Thyroid gland (tissue), 4 donors: ENCODE data around the gene CHFR. TPM values are rescaled to one million over a fixed set of nuclear protein-coding genes. Genes with fewer than 3 reads are reported as not detected.
"Not testable (repeated sequence)": the region's sequence is repeated elsewhere in the genome, so short reads cannot be mapped to it uniquely, and the experiment has no call there.

Experiments used
- DNase-seq, 2 donors: peaks; one replicate each; pipeline ENCODE4 v3.0.0-alpha.2; 2019
- H3K27ac ChIP-seq, 3 donors: fragments of 200-600 bp; sonication (generic); 1 replicate in 2 of 3; 2 replicates in 1 of 3; pipeline ENCODE4 v1.5.1; 2016 to 2019; ENCODE audit warnings: mild to moderate bottlenecking in 1 of 3, moderate library complexity in 1 of 3
- H3K27me3 ChIP-seq: fragments of 200-600 bp; sonication (generic); one replicate; pipeline ENCODE4 v1.5.1; 2019
- H3K36me3 ChIP-seq, 2 donors: fragments of 200-600 bp; sonication (generic); one replicate each; pipeline ENCODE4 v1.5.1; 2016 to 2019
- H3K4me1 ChIP-seq, 2 donors: fragments of 200-600 bp; sonication (generic); one replicate each; pipeline ENCODE4 v1.5.1; 2017 to 2019
- H3K4me3 ChIP-seq, 3 donors: fragments of 200-600 bp; sonication (generic); replicated peaks in 1 of 3; 1 replicate in 2 of 3; 2 replicates in 1 of 3; pipeline ENCODE4 v1.5.1; 2016; ENCODE audit warnings: mild to moderate bottlenecking in 1 of 3
- H3K9me3 ChIP-seq: fragments of 200-600 bp; sonication (generic); one replicate; pipeline ENCODE4 v1.5.1; 2017
- POLR2A ChIP-seq, 2 donors: fragments of 450-650 bp; IDR thresholded peaks; one replicate each; pipeline ENCODE4 v1.6.1; 2017; ENCODE audit warnings: antibody characterized with exemption in 2 of 2, mild to moderate bottlenecking in 2 of 2, moderate library complexity in 1 of 2
- WGBS, 2 donors: methylation state at CpG; one replicate each; pipeline ENCODE4 v1.1.5; 2017; 5-methylcytosine and 5-hydroxymethylcytosine counted together
- intact Hi-C: fragments of 100-400 bp; cut with DNase I; formaldehyde crosslinking; loops from one replicate; pipeline ENCODE4 v1.15.1; 2023
- total RNA-seq, 4 donors: library from RNA; depleted of rRNA; stranded (reverse); fragments of >200 nt; gene quantifications; one replicate each; pipeline ENCODE4 v1.2.3, GENCODE V29; 2016
- TF ChIP-seq, protein P1 (sequence below), 6 experiments: fragments of 200-600 bp in 3 of 6; fragments of 450-650 bp in 3 of 6; sonication (generic) in 3 of 6; IDR thresholded peaks; one replicate each; pipeline ENCODE4 v1.5.1; 2016 to 2019; ENCODE audit warnings: antibody characterized with exemption in 6 of 6, mild to moderate bottlenecking in 2 of 6, inconsistent platforms in 1 of 6, moderate library complexity in 1 of 6

Gene CHFR
- total RNA-seq, 4 donors from 2014 or later: 21.8 to 40.6 (median 27.7) TPM

DNA sequence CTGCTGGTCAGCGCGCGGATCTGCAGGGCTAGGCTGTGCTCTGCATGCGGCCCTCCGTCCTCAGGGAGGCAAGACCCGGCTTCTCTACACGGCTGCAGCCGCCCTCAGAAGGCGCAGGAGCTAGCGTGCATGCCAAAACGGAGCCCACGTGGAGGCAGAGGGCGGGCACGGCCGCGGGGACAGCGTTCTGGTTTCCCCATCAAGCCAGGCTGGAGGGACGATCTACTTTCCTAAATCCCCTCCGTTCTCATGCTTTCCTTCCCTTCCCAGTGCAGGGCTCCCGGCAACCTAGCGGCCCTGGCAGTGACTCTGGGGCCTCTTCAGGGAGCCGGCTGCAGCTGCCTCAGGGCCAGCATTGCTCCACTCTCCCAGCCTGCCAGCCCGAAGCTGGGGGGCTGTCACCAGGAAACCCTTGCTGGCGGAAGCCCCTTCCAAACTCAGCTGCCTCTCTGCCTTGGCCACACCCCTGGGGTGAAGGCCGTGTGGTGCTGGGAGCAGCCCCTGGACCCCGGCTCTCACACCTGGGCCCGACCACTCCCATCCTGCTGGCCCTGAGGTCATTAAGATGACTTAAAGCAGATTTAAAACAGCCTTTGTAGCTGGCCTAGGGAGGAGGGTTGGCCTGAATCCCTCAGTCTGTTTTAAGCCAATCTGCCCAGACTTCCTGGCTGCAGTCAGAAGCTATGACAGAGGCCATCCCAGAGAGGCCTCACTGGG is 49.6 kb downstream of the CHFR start:
- Histone ChIP-seq H3K27me3 (no peaks in the 10 kb centered on the region), H3K4me3 (no peak overlapping the region), H3K27ac (no peak overlapping the region), H3K4me1 (no peaks in the 10 kb centered on the region), H3K9me3 (no peaks in the 10 kb centered on the region), H3K36me3 (peaks cover 24 to 30% of the 10 kb centered on the region in 2 donors)
- DNase-seq: no peak
- WGBS, 2 donors: 80 to 86% methylated on average over 15 to 22 of the region's 27 CpGs
- intact Hi-C loops: no loop called here
- TF ChIP-seq POLR2A (IDR thresholded peaks at IDR 0.05): no peak
- TF ChIP-seq, protein P1, sequence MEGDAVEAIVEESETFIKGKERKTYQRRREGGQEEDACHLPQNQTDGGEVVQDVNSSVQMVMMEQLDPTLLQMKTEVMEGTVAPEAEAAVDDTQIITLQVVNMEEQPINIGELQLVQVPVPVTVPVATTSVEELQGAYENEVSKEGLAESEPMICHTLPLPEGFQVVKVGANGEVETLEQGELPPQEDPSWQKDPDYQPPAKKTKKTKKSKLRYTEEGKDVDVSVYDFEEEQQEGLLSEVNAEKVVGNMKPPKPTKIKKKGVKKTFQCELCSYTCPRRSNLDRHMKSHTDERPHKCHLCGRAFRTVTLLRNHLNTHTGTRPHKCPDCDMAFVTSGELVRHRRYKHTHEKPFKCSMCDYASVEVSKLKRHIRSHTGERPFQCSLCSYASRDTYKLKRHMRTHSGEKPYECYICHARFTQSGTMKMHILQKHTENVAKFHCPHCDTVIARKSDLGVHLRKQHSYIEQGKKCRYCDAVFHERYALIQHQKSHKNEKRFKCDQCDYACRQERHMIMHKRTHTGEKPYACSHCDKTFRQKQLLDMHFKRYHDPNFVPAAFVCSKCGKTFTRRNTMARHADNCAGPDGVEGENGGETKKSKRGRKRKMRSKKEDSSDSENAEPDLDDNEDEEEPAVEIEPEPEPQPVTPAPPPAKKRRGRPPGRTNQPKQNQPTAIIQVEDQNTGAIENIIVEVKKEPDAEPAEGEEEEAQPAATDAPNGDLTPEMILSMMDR (IDR thresholded peaks at IDR 0.05): no peak

DNA sequence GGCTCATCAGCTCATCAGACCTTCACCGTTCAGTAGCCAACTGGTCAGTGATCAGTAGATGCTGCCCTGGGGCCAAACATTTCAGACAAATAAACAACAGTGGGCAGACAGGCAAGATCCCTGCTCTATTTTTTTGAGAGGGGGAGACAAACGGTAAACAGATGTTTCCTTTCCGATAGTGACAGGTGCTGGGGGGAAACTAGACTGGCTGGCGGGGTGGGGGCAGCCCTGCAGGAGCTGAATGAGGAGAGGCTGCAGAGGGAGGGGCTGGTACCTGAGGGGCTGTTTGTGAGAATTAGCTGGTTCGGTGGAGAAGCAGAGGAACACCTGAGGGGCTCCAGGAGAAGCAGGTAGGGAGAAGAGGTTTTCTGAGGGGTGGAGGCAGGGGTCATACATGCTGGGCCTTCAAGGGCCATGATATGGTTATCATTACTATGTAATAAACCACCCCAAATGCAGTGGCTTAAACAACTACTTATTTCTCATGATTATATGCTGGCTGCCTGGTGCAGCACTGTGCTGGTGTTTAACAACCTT is 50.5 kb downstream of the CHFR start:
- TF ChIP-seq POLR2A (IDR thresholded peaks at IDR 0.05): no peak
- TF ChIP-seq, protein P1 (IDR thresholded peaks at IDR 0.05): no peak
- intact Hi-C loops: no loop called here
- Histone ChIP-seq H3K36me3 (peaks cover 16 to 21% of the 10 kb centered on the region in 2 donors), H3K27me3 (no peaks in the 10 kb centered on the region), H3K9me3 (no peaks in the 10 kb centered on the region), H3K4me1 (no peaks in the 10 kb centered on the region), H3K4me3 (no peak overlapping the region), H3K27ac (no peak overlapping the region)
- WGBS, 2 donors: 73 to 77% methylated on average over 5 of the region's 5 CpGs
- no peak for DNase-seq

DNA sequence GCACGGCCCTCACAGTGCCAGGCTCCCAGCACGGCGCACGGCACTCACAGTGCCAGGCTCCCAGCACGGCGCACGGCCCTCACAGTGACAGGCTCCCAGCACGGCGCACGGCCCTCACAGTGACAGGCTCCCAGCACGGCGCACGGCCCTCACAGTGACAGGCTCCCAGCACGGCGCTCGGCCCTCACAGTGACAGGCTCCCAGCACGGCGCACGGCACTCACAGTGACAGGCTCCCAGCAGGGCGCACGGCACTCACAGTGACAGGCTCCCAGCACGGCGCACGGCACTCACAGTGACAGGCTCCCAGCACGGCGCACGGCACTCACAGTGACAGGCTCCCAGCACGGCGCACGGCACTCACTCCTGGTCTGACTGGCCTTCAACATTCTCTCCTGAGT is 51.2 kb downstream of the CHFR start:
- H3K4me1 ChIP-seq, H3K4me3 ChIP-seq, H3K27ac ChIP-seq, intact Hi-C loops, H3K9me3 ChIP-seq, DNase-seq, H3K27me3 ChIP-seq: not testable (repeated sequence)
- H3K36me3 ChIP-seq: peaks cover 12 to 18% of the 10 kb centered on the region in 2 donors
- WGBS, 2 donors: 83 to 87% methylated on average over 20 to 22 of the region's 30 CpGs

DNA sequence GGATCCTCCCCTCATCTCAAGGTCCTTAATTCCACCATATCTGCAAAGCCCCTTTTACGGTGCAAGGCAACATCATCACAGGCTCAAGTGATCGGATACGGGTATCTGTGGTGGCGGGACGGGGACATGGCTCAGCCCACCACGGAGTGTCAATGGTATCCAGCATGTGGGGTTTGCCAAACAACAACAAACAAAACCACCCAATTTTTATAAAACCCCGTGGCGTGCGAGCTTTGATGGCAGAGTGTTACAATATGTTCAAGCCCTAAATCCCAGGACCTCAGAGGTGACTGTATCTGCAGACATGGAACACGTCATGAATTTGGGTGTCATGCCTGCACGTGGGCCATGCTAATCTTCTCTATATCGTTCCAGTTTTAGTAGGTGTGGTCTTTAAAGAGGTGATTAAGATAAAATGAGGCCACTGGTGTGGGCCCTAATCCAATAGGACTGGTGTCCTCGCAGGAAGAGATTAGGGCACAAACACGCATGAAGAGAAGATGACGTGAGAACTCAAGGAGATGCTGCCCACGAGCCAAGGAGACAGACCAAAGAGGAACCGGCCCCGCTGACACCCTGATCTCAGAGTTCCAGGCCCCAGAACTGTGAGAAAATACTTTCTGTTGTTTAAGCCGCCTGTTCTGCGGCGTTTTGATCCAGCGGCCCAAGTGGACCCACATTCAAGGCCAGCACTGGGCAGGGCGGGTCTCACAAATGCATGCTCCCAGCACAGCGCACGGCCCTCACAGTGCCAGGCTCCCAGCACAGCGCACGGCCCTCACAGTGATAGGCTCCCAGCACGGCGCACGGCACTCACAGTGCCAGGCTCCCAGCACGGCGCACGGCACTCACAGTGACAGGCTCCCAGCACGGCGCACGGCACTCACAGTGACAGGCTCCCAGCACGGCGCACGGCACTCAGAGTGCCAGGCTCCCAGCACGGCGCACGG is 52.1 kb downstream of the CHFR start:
- Histone ChIP-seq H3K27ac (no peak overlapping the region), H3K9me3 (no peaks in the 10 kb centered on the region), H3K27me3 (no peaks in the 10 kb centered on the region), H3K4me1 (no peaks in the 10 kb centered on the region), H3K4me3 (no peak overlapping the region), H3K36me3 (peaks cover 5 to 9% of the 10 kb centered on the region in 2 donors)
- 96 to 97% methylated on average over 22 to 41 of the region's 42 CpGs for WGBS, 2 donors
- TF ChIP-seq, protein P1 (IDR thresholded peaks at IDR 0.05): no peak
- no peak for TF ChIP-seq POLR2A (IDR thresholded peaks at IDR 0.05)
- DNase-seq: no peak
- intact Hi-C loops: no loop called here

GRCh38 chr12:132834181-132834711 is 53.2 kb downstream of the CHFR start:
- DNase-seq: no peak
- Histone ChIP-seq H3K4me1 (peaks cover 2 to 3% of the 10 kb centered on the region in 2 donors), H3K27me3 (no peaks in the 10 kb centered on the region), H3K27ac (no peak overlapping the region), H3K9me3 (no peaks in the 10 kb centered on the region), H3K4me3 (no peak overlapping the region), H3K36me3 (peaks cover 0 to 4% of the 10 kb centered on the region in 2 donors)
- intact Hi-C loops: no loop called here
- WGBS, 2 donors: 70 to 75% methylated on average over 5 of the region's 5 CpGs
- TF ChIP-seq POLR2A (IDR thresholded peaks at IDR 0.05): no peak
- TF ChIP-seq, protein P1 (IDR thresholded peaks at IDR 0.05): no peak
